Measurements from ENCODE around the gene ITLN2.
"Not testable (repeated sequence)": the region's sequence is repeated elsewhere in the genome, so short reads cannot be mapped to it uniquely, and the experiment has no call there.

Gene ITLN2

DNA sequence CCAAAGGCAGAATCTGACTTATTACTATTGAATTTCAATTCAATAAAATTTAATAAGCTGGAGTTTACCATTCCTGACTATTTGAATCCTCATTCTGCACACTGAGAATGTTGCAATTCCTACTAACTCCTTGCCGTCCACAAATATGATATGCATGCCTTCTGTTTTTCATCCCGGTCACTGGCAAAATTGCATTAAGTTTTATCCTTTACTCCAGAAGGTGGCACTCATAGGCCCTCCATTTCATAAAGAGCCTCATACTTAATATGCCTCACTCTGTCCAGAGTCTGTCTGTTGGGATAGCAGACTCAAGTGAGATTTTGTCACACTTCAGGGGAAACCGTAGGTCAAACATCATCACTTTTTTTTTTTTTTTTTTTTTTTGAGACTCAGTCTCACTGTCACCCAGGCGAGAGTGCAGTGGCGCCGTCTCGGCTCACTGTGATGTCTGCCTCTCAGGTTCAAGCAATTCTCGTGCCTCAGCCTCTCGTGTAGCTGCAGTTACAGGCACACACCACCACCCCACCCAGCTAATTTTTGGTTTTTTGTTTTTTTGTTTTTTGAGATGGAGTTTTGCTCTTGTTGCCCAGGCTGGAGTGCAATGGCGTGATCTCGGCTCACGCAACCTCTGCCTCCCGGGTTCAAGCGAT lies 39.1 kb upstream of the ITLN2 start:
- DNase-seq (ENCODE audit: low read depth): peak; percentile 73
- TF ChIP-seq, protein P1, sequence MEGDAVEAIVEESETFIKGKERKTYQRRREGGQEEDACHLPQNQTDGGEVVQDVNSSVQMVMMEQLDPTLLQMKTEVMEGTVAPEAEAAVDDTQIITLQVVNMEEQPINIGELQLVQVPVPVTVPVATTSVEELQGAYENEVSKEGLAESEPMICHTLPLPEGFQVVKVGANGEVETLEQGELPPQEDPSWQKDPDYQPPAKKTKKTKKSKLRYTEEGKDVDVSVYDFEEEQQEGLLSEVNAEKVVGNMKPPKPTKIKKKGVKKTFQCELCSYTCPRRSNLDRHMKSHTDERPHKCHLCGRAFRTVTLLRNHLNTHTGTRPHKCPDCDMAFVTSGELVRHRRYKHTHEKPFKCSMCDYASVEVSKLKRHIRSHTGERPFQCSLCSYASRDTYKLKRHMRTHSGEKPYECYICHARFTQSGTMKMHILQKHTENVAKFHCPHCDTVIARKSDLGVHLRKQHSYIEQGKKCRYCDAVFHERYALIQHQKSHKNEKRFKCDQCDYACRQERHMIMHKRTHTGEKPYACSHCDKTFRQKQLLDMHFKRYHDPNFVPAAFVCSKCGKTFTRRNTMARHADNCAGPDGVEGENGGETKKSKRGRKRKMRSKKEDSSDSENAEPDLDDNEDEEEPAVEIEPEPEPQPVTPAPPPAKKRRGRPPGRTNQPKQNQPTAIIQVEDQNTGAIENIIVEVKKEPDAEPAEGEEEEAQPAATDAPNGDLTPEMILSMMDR (conservative IDR thresholded peaks at IDR 0.05; ENCODE audit: control insufficient read depth, insufficient read depth, low read depth, low read length): peak; percentile 48
- H3K4me3 ChIP-seq (ENCODE audit: control insufficient read depth, low read depth, low read length): no peak overlapping the region

DNA sequence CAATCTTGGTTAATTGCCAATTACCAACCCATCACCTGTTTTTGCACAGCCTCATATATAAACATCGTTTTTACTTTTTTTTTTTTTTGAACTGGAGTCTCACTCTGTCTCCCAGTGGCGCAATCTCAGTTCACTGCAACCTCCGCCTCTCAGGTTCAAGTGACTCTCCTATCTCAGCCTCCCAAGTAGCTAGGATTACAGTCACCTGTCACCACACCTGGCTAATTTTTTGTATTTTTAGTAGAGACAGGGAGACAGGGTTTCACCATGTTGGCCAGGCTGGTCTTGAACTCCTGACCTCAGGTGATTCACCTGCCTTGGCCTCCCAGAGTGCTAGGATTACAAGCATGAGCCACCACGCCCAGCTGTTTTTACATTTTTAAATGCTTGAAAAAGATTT lies 37.4 kb upstream of the ITLN2 start:
- H3K4me3 ChIP-seq (ENCODE audit: control insufficient read depth, low read depth, low read length); DNase-seq (ENCODE audit: low read depth): not testable (repeated sequence)

DNA sequence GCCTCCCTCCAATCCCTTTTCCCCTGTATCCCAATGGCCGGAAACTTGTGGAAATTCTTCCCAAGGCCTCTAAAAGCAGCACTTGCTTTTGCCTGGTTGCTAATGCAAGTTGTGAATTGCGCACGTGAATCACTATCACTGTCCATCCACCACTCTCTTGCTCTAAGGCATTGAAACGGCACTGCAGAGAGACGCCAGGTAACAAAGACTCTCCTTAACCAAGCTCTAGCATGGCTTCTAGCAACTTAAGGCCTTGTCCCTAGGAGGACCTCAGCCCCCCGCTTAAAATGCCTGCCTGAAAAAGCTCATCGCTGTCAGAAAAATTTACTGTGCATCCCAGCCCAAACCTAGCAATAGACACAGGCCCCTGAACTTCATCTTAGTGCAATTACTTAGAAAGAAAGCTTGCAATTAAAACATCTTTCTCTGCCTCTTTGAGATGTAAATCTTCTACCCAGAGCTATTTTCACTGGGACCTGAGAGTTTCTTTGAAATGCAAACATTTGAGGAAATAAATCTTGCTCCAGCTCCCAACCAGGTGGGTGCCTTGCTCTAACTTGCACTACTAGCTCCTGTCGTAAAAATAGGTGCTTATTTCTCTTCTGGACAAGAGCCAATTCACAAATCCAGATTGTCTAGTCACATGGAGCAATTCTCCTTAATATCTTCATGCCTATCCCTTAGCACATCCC lies 32.9 kb upstream of the ITLN2 start:
- H3K4me3 ChIP-seq (ENCODE audit: control insufficient read depth, low read depth, low read length): no peak overlapping the region
- TF ChIP-seq, protein P1 (conservative IDR thresholded peaks at IDR 0.05; ENCODE audit: control insufficient read depth, insufficient read depth, low read depth, low read length): no peak
- no peak for DNase-seq (ENCODE audit: low read depth)

DNA sequence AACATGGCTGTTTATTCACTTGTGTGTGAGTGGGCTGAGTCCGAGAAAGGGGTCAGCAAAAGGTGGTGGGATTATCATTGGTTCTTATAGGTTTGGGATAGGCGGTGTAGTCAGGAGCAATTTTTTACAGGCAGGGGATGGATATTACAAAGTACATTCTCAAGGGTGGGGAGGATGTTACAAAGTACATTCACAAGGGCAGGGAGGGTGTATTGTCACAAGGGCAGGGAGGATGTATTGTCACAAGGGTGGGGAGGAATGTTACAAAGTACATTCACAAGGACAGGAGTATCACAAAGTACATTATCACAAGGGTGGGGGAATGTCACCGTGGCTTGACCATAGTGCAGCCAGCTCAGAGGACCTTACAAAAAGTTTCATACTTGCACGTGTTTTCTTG lies 31.1 kb upstream of the ITLN2 start:
- H3K4me3 ChIP-seq (ENCODE audit: control insufficient read depth, low read depth, low read length): no peak overlapping the region
- DNase-seq (ENCODE audit: low read depth): no peak
- TF ChIP-seq, protein P1 (conservative IDR thresholded peaks at IDR 0.05; ENCODE audit: control insufficient read depth, insufficient read depth, low read depth, low read length): no peak

DNA sequence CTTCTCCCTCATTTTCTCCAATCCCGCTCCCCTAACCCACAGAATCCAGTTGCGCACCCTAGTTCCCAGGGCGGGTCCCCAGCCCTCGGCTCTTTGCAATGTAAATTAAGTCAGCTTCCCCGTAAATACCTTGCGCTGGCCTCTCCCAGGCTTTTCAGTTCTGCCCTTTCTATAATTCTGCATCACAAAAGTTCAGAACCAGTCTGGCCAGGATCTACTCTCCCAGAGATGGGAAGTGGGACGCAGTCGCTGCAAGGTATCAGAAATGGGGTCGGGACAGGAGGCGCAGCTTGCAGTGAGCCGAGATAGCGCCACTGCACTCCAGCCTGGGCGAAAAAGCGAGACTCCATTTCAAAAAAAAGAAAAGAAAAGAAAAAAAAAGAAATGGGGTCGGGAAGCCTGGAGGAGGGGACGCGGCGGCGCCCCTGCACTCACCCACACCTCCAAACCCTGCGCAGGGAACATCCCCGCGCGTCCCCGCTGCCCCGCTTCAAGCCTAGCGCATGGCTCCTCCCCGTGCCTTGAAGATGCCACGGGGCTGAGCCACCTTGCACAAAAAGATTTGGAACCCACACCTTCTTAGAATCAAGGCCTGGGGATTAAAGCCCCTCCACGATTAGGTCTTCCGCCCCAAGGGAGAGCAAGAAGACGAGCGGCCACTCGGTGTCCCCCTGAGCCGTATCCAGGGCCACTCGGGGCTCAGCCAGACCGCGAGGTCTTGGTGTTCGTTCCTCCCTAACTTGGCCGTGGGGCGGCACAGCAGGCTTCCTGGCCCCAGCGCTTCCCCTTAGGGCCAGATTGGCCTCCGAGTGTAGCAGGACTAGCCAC lies 27.2 kb upstream of the ITLN2 start:
- TF ChIP-seq, protein P1 (conservative IDR thresholded peaks at IDR 0.05; ENCODE audit: control insufficient read depth, insufficient read depth, low read depth, low read length): no peak
- no peak overlapping the region for H3K4me3 ChIP-seq (ENCODE audit: control insufficient read depth, low read depth, low read length)
- DNase-seq (ENCODE audit: low read depth): no peak

DNA sequence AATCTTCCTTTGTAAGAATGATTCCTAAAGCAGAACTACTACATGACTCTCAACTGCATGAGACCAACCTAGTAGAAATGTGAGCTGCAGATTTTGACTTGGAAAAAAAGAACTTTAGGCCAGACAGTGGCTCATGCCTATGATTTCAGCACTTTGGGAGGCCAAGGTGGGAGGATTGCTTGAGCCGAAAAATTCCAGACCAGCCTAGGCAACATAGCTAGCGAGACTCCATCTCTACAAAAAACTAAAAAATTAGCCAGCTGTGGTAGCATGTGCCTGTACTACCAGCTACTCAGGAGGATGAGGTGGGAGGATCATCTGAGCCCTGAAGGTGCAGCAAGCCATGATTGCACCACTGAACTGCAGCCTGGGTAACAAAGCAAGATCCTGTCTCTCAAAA lies 24.7 kb upstream of the ITLN2 start:
- TF ChIP-seq, protein P1 (conservative IDR thresholded peaks at IDR 0.05; ENCODE audit: control insufficient read depth, insufficient read depth, low read depth, low read length): no peak
- no peak for DNase-seq (ENCODE audit: low read depth)
- H3K4me3 ChIP-seq (ENCODE audit: control insufficient read depth, low read depth, low read length): no peak overlapping the region

DNA sequence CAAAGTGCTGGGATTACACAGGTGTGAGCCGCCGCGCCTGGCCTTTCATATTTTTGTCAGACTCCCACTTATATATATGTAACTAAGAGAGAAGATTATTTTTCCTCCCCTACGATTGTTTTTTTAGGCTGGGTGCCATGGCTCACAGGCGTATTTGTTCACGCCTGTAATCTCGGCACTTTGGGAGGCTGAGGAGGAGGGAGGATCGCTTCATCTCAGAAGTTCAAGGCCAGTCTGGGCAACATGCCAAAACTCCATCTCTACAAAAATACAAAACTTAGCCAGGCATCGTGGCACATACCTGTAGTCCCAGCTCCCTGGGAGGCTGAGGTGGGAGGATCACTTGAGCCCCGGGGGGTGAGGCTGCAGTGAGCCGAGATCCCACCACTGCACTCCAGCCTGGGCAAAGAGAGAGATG lies 23.9 kb upstream of the ITLN2 start:
- H3K4me3 ChIP-seq (ENCODE audit: control insufficient read depth, low read depth, low read length): no peak overlapping the region
- TF ChIP-seq, protein P1 (conservative IDR thresholded peaks at IDR 0.05; ENCODE audit: control insufficient read depth, insufficient read depth, low read depth, low read length): no peak
- no peak for DNase-seq (ENCODE audit: low read depth)
